ENCODE measurements around the gene SRD5A3.

The SRD5A3 gene

GRCh38 chr4:55329012-55329411, 17.0 kb upstream of the SRD5A3 start:
- no peak overlapping the region for H3K4me3 ChIP-seq (ENCODE audit: low read depth, low read length)
- no peak for TF ChIP-seq CTCF (IDR thresholded peaks at IDR 0.05; ENCODE audit: borderline replicate concordance, insufficient read depth, low read depth, low read length)

- no peak overlapping the region for H3K4me3 ChIP-seq (ENCODE audit: low read depth, low read length)
- no peak for TF ChIP-seq CTCF (IDR thresholded peaks at IDR 0.05; ENCODE audit: borderline replicate concordance, insufficient read depth, low read depth, low read length)
Measured at GRCh38 chr4:55330241-55330640, 15.8 kb upstream of the SRD5A3 start.

- H3K4me3 ChIP-seq (ENCODE audit: low read depth, low read length), result no peak overlapping the region
- no peak for TF ChIP-seq CTCF (IDR thresholded peaks at IDR 0.05; ENCODE audit: borderline replicate concordance, insufficient read depth, low read depth, low read length)
Measured at GRCh38 chr4:55336138-55337034, 9.7 kb upstream of the SRD5A3 start.

- no peak overlapping the region for H3K4me3 ChIP-seq (ENCODE audit: low read depth, low read length)
- no peak for TF ChIP-seq CTCF (IDR thresholded peaks at IDR 0.05; ENCODE audit: borderline replicate concordance, insufficient read depth, low read depth, low read length)
Measured at GRCh38 chr4:55337944-55338343, 8.1 kb upstream of the SRD5A3 start.

GRCh38 chr4:55338486-55338885, 7.6 kb upstream of the SRD5A3 start:
- no peak overlapping the region for H3K4me3 ChIP-seq (ENCODE audit: low read depth, low read length)
- no peak for TF ChIP-seq CTCF (IDR thresholded peaks at IDR 0.05; ENCODE audit: borderline replicate concordance, insufficient read depth, low read depth, low read length)

GRCh38 chr4:55340266-55340665, 5.8 kb upstream of the SRD5A3 start:
- no peak for TF ChIP-seq CTCF (IDR thresholded peaks at IDR 0.05; ENCODE audit: borderline replicate concordance, insufficient read depth, low read depth, low read length)
- no peak overlapping the region for H3K4me3 ChIP-seq (ENCODE audit: low read depth, low read length)

- H3K4me3 ChIP-seq (ENCODE audit: low read depth, low read length), result no peak overlapping the region
- TF ChIP-seq CTCF (IDR thresholded peaks at IDR 0.05; ENCODE audit: borderline replicate concordance, insufficient read depth, low read depth, low read length), result no peak
Measured at GRCh38 chr4:55343887-55344286, 2.2 kb upstream of the SRD5A3 start.

Data from GM12875 (cell line).